ENCODE results near the gene CBLN3. TPM values are rescaled to one million over a fixed set of nuclear protein-coding genes. Genes with fewer than 3 reads are reported as not detected.

CBLN3 gene
- total RNA-seq, 1 experiment from 2014 or later = 3.4 TPM

DNA sequence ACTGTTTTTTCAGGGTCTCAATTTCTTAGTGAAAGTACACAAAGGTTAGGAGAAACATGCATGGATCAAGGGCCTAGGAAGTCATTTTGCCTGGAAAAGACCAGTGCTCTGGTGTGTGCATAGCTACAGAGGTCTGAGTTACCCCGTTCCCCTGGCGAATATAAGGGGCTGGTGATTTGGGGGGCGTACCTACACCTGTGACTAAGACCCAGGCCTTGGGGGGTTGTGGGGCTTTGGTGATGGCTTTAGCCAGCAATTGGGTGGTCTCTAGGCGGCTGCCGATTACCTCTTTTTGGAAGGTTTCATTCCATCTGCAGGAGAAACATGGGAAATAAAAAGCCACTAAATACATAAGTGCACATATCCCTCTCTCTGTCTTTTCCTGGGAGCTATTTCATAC, 12.0 kb upstream of the CBLN3 start:
- H3K4me2 ChIP-seq (ENCODE audit: low read length) = peak overlapping the region; percentile 97
- peak overlapping the region; percentile 97 for H3K9ac ChIP-seq (ENCODE audit: low read length)
- POLR2A ChIA-PET (ENCODE audit: unreplicated experiment) = interaction anchor here (0.5 to 0.8 kb wide), 8 partner anchors 8 to 229 kb away, joined by 3 to 7 read pairs (median 4); partner anchors contain the start of genes CBLN3 and KHNYN
- H3K36me3 ChIP-seq (ENCODE audit: low read depth, low read length) = peaks cover 18% of the 10 kb centered on the region; the same call in 1 of the 2 replicates
- no peaks in the 10 kb centered on the region for H3K9me2 ChIP-seq (replicated peaks; ENCODE audit: low read length)
- intact Hi-C loops (cut with micrococcal nuclease) = loop anchor here (5.0 kb wide), 1 partner anchor 236 kb away; no protein-coding TSS in a partner anchor
- peaks cover 11% of the 10 kb centered on the region for H3K4me1 ChIP-seq (ENCODE audit: insufficient read depth, low read length)
- peak overlapping the region; percentile 97 for H3K27ac ChIP-seq (ENCODE audit: low read length)
- ATAC-seq (no peak), DNase-seq (no peak)
- H3F3A ChIP-seq (ENCODE audit: low read length, unreplicated experiment) = no peaks in the 10 kb centered on the region
- BruUV-seq (replicated peaks) = no TSS peak
- peaks cover 28% of the 10 kb centered on the region for H3K79me2 ChIP-seq (ENCODE audit: low read length)
- H3K4me3 ChIP-seq (ENCODE audit: low read length) = peak overlapping the region; percentile 84
- CTCF ChIA-PET = interaction anchor here (0.6 to 1.8 kb wide), 4 partner anchors 10 to 199 kb away, joined by 3 to 11 read pairs (median 3); partner anchors contain the start of gene TINF2
- H3K27me3 ChIP-seq (ENCODE audit: low read length) = no peaks in the 10 kb centered on the region
- no peak overlapping the region for H2AFZ ChIP-seq (ENCODE audit: low read length)
- TF ChIP-seq, protein P1, sequence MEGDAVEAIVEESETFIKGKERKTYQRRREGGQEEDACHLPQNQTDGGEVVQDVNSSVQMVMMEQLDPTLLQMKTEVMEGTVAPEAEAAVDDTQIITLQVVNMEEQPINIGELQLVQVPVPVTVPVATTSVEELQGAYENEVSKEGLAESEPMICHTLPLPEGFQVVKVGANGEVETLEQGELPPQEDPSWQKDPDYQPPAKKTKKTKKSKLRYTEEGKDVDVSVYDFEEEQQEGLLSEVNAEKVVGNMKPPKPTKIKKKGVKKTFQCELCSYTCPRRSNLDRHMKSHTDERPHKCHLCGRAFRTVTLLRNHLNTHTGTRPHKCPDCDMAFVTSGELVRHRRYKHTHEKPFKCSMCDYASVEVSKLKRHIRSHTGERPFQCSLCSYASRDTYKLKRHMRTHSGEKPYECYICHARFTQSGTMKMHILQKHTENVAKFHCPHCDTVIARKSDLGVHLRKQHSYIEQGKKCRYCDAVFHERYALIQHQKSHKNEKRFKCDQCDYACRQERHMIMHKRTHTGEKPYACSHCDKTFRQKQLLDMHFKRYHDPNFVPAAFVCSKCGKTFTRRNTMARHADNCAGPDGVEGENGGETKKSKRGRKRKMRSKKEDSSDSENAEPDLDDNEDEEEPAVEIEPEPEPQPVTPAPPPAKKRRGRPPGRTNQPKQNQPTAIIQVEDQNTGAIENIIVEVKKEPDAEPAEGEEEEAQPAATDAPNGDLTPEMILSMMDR (conservative IDR thresholded peaks at IDR 0.05; ENCODE audit: low read depth, low read length) = no peak
- no peak for TF ChIP-seq EZH2 (IDR thresholded peaks at IDR 0.05; ENCODE audit: low read length, unreplicated experiment)
- TF ChIP-seq EZH2phosphoT487 (IDR thresholded peaks at IDR 0.05; ENCODE audit: borderline replicate concordance, low read length) = no peak
- H4K20me1 ChIP-seq (ENCODE audit: low read length) = no peaks in the 10 kb centered on the region
- H3K9me3 ChIP-seq (ENCODE audit: low read length) = no peaks in the 10 kb centered on the region

DNA sequence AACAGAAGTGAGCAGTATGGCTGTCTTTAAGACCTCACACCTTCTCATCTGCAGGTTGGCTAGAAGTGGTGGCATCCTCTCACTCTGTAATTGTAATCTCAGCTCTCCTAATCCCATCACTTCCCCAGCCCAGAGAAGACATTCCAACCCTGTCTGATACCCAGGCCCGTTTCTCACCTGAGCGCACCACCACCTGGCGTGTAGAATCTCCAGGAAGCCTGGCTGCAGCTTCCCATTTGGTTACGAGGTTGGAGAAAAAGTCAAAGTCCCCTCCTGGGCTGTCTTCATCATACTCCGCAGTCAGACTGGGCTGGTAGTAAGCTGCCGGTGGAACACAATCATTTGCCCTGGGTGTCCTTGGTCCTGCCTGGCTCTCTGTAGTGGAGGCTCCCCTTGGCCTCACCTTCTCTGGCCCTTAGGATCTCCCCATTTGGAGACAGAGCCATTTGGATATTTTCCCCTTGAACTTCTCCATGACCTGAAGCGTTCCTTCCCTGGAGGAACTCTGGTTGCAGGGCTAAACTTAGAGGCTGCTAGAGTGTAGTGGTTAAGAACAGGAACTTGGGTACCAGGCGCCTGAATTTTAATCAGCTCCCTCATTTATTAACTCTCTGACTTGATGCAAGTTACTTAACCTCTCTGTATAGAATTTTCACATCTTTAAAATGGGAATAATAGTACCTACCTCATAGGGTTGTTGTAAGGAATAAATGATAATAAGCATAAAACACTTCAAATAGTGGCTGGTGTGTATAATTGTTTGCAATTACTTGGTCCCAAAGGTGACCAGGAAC, 11.3 kb upstream of the CBLN3 start:
- BruUV-seq (replicated peaks) = no TSS peak
- TF ChIP-seq EZH2phosphoT487 (IDR thresholded peaks at IDR 0.05; ENCODE audit: borderline replicate concordance, low read length) (no peak), EZH2 (IDR thresholded peaks at IDR 0.05; ENCODE audit: low read length, unreplicated experiment) (no peak)
- TF ChIP-seq, protein P1 (conservative IDR thresholded peaks at IDR 0.05; ENCODE audit: low read depth, low read length) = no peak
- Histone ChIP-seq H3K4me1 (ENCODE audit: insufficient read depth, low read length) (peaks cover 18% of the 10 kb centered on the region), H3K79me2 (ENCODE audit: low read length) (peaks cover 28% of the 10 kb centered on the region), H3K4me3 (ENCODE audit: low read length) (peak overlapping the region; percentile 84), H2AFZ (ENCODE audit: low read length) (no peak overlapping the region), H3K27ac (ENCODE audit: low read length) (no peak overlapping the region), H3K27me3 (ENCODE audit: low read length) (no peaks in the 10 kb centered on the region), H3F3A (ENCODE audit: low read length, unreplicated experiment) (no peaks in the 10 kb centered on the region), H3K4me2 (ENCODE audit: low read length) (peak overlapping the region; percentile 97), H3K9ac (ENCODE audit: low read length) (no peak overlapping the region), H3K9me2 (replicated peaks; ENCODE audit: low read length) (no peaks in the 10 kb centered on the region), H4K20me1 (ENCODE audit: low read length) (no peaks in the 10 kb centered on the region), H3K36me3 (ENCODE audit: low read depth, low read length) (peaks cover 18% of the 10 kb centered on the region; the same call in 1 of the 2 replicates), H3K9me3 (ENCODE audit: low read length) (no peaks in the 10 kb centered on the region)
- ChIA-PET POLR2A (ENCODE audit: unreplicated experiment) (interaction anchor here (0.5 kb wide), 1 partner anchor 125 kb away, joined by 7 read pairs; no protein-coding TSS in a partner anchor), CTCF (interaction anchor here (0.6 to 1.8 kb wide), 2 partner anchors 9 to 143 kb away, joined by 3 to 11 read pairs; no protein-coding TSS in a partner anchor)
- intact Hi-C loops (cut with micrococcal nuclease) = loop anchor here (5.0 kb wide), 1 partner anchor 236 kb away; no protein-coding TSS in a partner anchor
- no peak for ATAC-seq
- DNase-seq = no peak

All from PC-3 (cell line).